OCI-LY3 (cell line): ENCODE results near the gene CFP.

ENCODE experiments used
- EZH2phosphoT487 ChIP-seq: fragments of 200-600 bp; shearing (Covaris generic); IDR thresholded peaks from 2 replicates; pipeline ENCODE4 v1.6.1; 2018; ENCODE audit warnings: antibody characterized with exemption, mixed run types, low read depth
- TF ChIP-seq, protein P1 (sequence below): fragments of 200-600, 300-600 bp; sonication (generic); IDR thresholded peaks from 2 replicates; pipeline ENCODE4 v1.5.1; 2014; ENCODE audit warnings: antibody characterized with exemption, low read length, low read depth

DNA sequence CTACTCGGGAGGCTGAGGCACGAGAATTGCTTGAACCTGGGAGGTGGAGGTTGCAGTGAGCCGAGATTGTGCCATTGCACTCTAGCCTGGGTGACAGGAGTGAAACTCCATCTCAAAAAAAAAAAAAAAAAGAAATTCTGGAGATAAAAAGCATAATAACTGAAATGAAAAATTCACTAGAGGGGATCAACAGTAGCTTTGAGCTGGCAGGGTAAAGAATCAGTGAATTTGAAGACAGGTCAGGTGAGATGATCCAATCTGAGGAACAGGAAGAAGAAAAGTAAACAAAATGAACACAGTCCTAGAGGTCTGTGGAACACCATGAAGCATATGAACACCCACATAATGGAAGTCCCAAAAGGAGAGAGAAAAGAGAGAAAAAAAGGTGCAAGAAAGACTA is 32.5 kb downstream of the CFP start:
- TF ChIP-seq, protein P1, sequence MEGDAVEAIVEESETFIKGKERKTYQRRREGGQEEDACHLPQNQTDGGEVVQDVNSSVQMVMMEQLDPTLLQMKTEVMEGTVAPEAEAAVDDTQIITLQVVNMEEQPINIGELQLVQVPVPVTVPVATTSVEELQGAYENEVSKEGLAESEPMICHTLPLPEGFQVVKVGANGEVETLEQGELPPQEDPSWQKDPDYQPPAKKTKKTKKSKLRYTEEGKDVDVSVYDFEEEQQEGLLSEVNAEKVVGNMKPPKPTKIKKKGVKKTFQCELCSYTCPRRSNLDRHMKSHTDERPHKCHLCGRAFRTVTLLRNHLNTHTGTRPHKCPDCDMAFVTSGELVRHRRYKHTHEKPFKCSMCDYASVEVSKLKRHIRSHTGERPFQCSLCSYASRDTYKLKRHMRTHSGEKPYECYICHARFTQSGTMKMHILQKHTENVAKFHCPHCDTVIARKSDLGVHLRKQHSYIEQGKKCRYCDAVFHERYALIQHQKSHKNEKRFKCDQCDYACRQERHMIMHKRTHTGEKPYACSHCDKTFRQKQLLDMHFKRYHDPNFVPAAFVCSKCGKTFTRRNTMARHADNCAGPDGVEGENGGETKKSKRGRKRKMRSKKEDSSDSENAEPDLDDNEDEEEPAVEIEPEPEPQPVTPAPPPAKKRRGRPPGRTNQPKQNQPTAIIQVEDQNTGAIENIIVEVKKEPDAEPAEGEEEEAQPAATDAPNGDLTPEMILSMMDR = no peak
- TF ChIP-seq EZH2phosphoT487 = no peak
